ENCODE results near the gene DNAH2. TPM values are rescaled to one million over a fixed set of nuclear protein-coding genes. Genes with fewer than 3 reads are reported as not detected.
"Not testable (repeated sequence)": the region's sequence is repeated elsewhere in the genome, so short reads cannot be mapped to it uniquely, and the experiment has no call there.

DNAH2 gene
- total and polyA plus RNA-seq, 2 experiments from 2014 or later: 0.77 to 2.1 TPM

- Histone ChIP-seq H3K4me1 (ENCODE audit: insufficient read depth) (no peaks in the 10 kb centered on the region), H2AFZ (no peak overlapping the region), H3K4me3 (no peak overlapping the region), H3K27ac (no peak overlapping the region), H3K79me2 (no peaks in the 10 kb centered on the region), H3K36me3 (replicated peaks; ENCODE audit: insufficient read depth, low read depth) (no peaks in the 10 kb centered on the region), H3K9me3 (ENCODE audit: low read depth) (no peaks in the 10 kb centered on the region), H3K9me2 (replicated peaks; ENCODE audit: insufficient read depth) (no peaks in the 10 kb centered on the region), H4K20me1 (ENCODE audit: insufficient read depth, poor library complexity, severe bottlenecking) (no peaks in the 10 kb centered on the region), H3K27me3 (no peaks in the 10 kb centered on the region), H3K4me2 (no peak overlapping the region)
- WGBS (ENCODE audit: low lambda C conversion rate, missing lambda C conversion rate): 58% methylated on average over 11 of the region's 11 CpGs
- DNase-seq (ENCODE audit: low spot score): no peak
- TF ChIP-seq CTCF (IDR thresholded peaks at IDR 0.05; ENCODE audit: poor library complexity) (no peak), EZH2 (IDR thresholded peaks at IDR 0.05; ENCODE audit: borderline replicate concordance) (no peak), EZH2phosphoT487 (IDR thresholded peaks at IDR 0.05; ENCODE audit: low read depth, severe bottlenecking, unreplicated experiment) (no peak)
Measured at GRCh38 chr17:7809086-7809790, 91.7 kb downstream of the DNAH2 start.

DNA sequence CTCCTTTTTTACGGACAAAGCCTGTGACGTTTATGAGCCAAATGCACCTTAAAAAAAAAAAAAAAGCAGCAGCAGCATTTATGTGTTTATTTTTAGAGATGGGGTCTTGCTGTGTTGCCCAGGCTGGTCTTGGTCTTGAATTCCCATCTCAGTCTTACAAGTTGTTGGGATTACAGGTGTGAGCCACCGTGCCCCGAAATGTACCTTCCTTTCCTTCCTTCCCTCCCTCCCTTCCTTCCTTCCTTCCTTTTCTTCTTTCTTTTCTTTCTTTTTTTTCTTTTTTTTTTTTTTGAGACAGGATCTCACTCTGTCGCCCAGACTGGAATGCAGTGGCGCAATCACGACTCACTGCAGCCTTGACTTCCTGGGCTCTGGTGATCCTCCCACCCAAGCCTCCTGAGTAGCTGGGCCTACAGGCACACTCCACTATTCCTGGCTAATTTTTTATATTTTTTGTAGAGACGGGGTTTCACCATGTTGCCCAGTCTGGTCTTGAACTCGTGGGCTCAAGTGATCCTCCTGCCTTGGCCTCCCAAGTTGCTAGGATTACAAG lies 92.3 kb downstream of the DNAH2 start:
- H3K27ac ChIP-seq; H4K20me1 ChIP-seq (ENCODE audit: insufficient read depth, poor library complexity, severe bottlenecking); H3K4me2 ChIP-seq; H3K79me2 ChIP-seq; H3K27me3 ChIP-seq; H3K9me3 ChIP-seq (ENCODE audit: low read depth); H3K4me3 ChIP-seq; H3K36me3 ChIP-seq (replicated peaks; ENCODE audit: insufficient read depth, low read depth); H3K4me1 ChIP-seq (ENCODE audit: insufficient read depth); DNase-seq (ENCODE audit: low spot score); H3K9me2 ChIP-seq (replicated peaks; ENCODE audit: insufficient read depth); H2AFZ ChIP-seq: not testable (repeated sequence)
- WGBS (ENCODE audit: low lambda C conversion rate, missing lambda C conversion rate): 85% methylated on average over 9 of the region's 9 CpGs

- Histone ChIP-seq H3K79me2 (no peaks in the 10 kb centered on the region), H3K27me3 (no peaks in the 10 kb centered on the region), H3K4me3 (no peak overlapping the region), H3K27ac (no peak overlapping the region), H4K20me1 (ENCODE audit: insufficient read depth, poor library complexity, severe bottlenecking) (no peaks in the 10 kb centered on the region), H3K4me2 (no peak overlapping the region), H3K9me3 (ENCODE audit: low read depth) (no peaks in the 10 kb centered on the region), H3K9me2 (replicated peaks; ENCODE audit: insufficient read depth) (no peaks in the 10 kb centered on the region), H2AFZ (no peak overlapping the region), H3K36me3 (replicated peaks; ENCODE audit: insufficient read depth, low read depth) (no peaks in the 10 kb centered on the region), H3K4me1 (ENCODE audit: insufficient read depth) (no peaks in the 10 kb centered on the region)
- TF ChIP-seq EZH2phosphoT487 (IDR thresholded peaks at IDR 0.05; ENCODE audit: low read depth, severe bottlenecking, unreplicated experiment): no peak
- no peak for TF ChIP-seq CTCF (IDR thresholded peaks at IDR 0.05; ENCODE audit: poor library complexity)
- TF ChIP-seq EZH2 (IDR thresholded peaks at IDR 0.05; ENCODE audit: borderline replicate concordance): no peak
- DNase-seq (ENCODE audit: low spot score): no peak
- WGBS (ENCODE audit: low lambda C conversion rate, missing lambda C conversion rate): 90% methylated on average over 3 of the region's 3 CpGs
Measured at GRCh38 chr17:7811251-7811650, 93.7 kb downstream of the DNAH2 start.

DNA sequence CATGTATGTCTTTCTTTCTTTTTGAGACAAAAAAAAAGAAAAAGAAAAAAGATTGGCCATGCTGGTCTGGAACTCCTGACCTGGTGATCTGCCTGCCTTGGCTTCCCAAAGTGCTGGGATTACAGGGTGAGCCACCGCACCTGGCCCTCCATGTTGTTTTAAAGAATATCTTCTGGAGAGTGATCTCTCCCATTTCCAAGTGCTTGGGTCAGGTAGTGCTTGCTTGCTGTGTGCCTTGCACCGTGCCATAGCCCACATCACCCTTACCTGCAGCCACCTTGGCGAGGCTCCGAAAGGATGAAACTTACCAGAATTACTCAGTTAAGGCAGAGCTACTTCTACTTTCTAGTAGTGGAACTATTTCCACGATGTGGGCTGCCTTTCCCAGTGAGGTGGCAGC lies 97.4 kb downstream of the DNAH2 start:
- Histone ChIP-seq H3K4me2 (no peak overlapping the region), H3K79me2 (no peaks in the 10 kb centered on the region), H3K4me1 (ENCODE audit: insufficient read depth) (peaks cover 9% of the 10 kb centered on the region), H3K27me3 (no peaks in the 10 kb centered on the region), H3K4me3 (no peak overlapping the region), H3K36me3 (replicated peaks; ENCODE audit: insufficient read depth, low read depth) (no peaks in the 10 kb centered on the region), H2AFZ (no peak overlapping the region), H3K9me3 (ENCODE audit: low read depth) (no peaks in the 10 kb centered on the region), H3K9me2 (replicated peaks; ENCODE audit: insufficient read depth) (no peaks in the 10 kb centered on the region), H4K20me1 (ENCODE audit: insufficient read depth, poor library complexity, severe bottlenecking) (no peaks in the 10 kb centered on the region), H3K27ac (no peak overlapping the region)
- no peak for DNase-seq (ENCODE audit: low spot score)
- 94% methylated on average over 5 of the region's 5 CpGs for WGBS (ENCODE audit: low lambda C conversion rate, missing lambda C conversion rate)
- no peak for TF ChIP-seq CTCF (IDR thresholded peaks at IDR 0.05; ENCODE audit: poor library complexity)
- TF ChIP-seq EZH2phosphoT487 (IDR thresholded peaks at IDR 0.05; ENCODE audit: low read depth, severe bottlenecking, unreplicated experiment): no peak

Measured in hepatocyte (in vitro differentiated cells).